H9 (cell line): ENCODE data around the gene XRN2. TPM values are rescaled to one million over a fixed set of nuclear protein-coding genes. Genes with fewer than 3 reads are reported as not detected.

Source experiments
- DNase-seq: peaks from one replicate; pipeline ENCODE4 v3.0.0-alpha.2; 2017
- H2AFZ ChIP-seq: one replicate; pipeline ENCODE4 v1.6.1; 2013; ENCODE audit warnings: mild to moderate bottlenecking, low read length, control low read depth, moderate library complexity
- H2AK5ac ChIP-seq: 2 replicates; pipeline ENCODE4 v1.6.1; 2013; ENCODE audit warnings: low read length, control low read depth, mixed read lengths; ENCODE audit not compliant: insufficient read length
- H2BK120ac ChIP-seq: one replicate; pipeline ENCODE4 v1.6.1; 2013; ENCODE audit warnings: low read depth, mild to moderate bottlenecking, low read length, control low read depth, inconsistent platforms; ENCODE audit not compliant: poor library complexity, severe bottlenecking
- H2BK12ac ChIP-seq: 2 replicates; pipeline ENCODE4 v1.6.1; 2013; ENCODE audit warnings: low read length, control low read depth, mixed read lengths, low read depth; ENCODE audit not compliant: insufficient read length
- H2BK15ac ChIP-seq: 2 replicates; pipeline ENCODE4 v1.6.1; 2013; ENCODE audit warnings: low read depth, low read length, control low read depth
- H2BK20ac ChIP-seq: one replicate; pipeline ENCODE4 v1.6.1; 2013; ENCODE audit warnings: low read depth, mild to moderate bottlenecking, low read length, control low read depth, inconsistent platforms; ENCODE audit not compliant: poor library complexity, severe bottlenecking
- H2BK5ac ChIP-seq: 2 replicates; pipeline ENCODE4 v1.6.1; 2013; ENCODE audit warnings: low read length, control low read depth, mixed read lengths; ENCODE audit not compliant: insufficient read length
- H3K14ac ChIP-seq: 2 replicates; pipeline ENCODE4 v1.6.1; 2013; ENCODE audit warnings: low read length, control low read depth; ENCODE audit not compliant: insufficient read depth
- H3K18ac ChIP-seq: 2 replicates; pipeline ENCODE4 v1.6.1; 2013; ENCODE audit warnings: low read depth, mild to moderate bottlenecking, mixed read lengths, low read length, control low read depth; ENCODE audit not compliant: insufficient read length
- H3K23ac ChIP-seq: 2 replicates; pipeline ENCODE4 v1.6.1; 2013; ENCODE audit warnings: low read length, control low read depth, mixed read lengths, low read depth; ENCODE audit not compliant: insufficient read length
- H3K23me2 ChIP-seq: 2 replicates; pipeline ENCODE4 v1.6.1; 2013; ENCODE audit warnings: low read depth, mild to moderate bottlenecking, mixed read lengths, low read length, control low read depth; ENCODE audit not compliant: insufficient read length, poor library complexity, severe bottlenecking
- H3K27ac ChIP-seq: 2 replicates; pipeline ENCODE4 v1.5.1; 2013; ENCODE audit warnings: low read length, control low read depth, mixed read lengths, low read depth; ENCODE audit not compliant: insufficient read length
- H3K27me3 ChIP-seq: 2 replicates; pipeline ENCODE4 v1.6.1; 2013; ENCODE audit warnings: low read length, control low read depth, inconsistent platforms; ENCODE audit not compliant: insufficient read depth
- H3K4ac ChIP-seq: 2 replicates; pipeline ENCODE4 v1.6.1; 2013; ENCODE audit warnings: low read depth, mild to moderate bottlenecking, control low read depth, inconsistent platforms, low read length, moderate library complexity
- H3K4me1 ChIP-seq: 2 replicates; pipeline ENCODE4 v1.6.1; 2013; ENCODE audit warnings: low read length, control low read depth, inconsistent platforms; ENCODE audit not compliant: insufficient read depth
- H3K4me2 ChIP-seq: 2 replicates; pipeline ENCODE4 v1.6.1; 2013; ENCODE audit warnings: low read length, control low read depth, mixed read lengths; ENCODE audit not compliant: insufficient read length, insufficient read depth
- H3K56ac ChIP-seq: 2 replicates; pipeline ENCODE4 v1.6.1; 2013; ENCODE audit warnings: low read depth, mild to moderate bottlenecking, mixed read lengths, low read length, control low read depth; ENCODE audit not compliant: insufficient read length
- H3K79me1 ChIP-seq: 2 replicates; pipeline ENCODE4 v1.6.1; 2013; ENCODE audit warnings: low read depth, mild to moderate bottlenecking, moderate library complexity, low read length, control low read depth, inconsistent platforms; ENCODE audit not compliant: insufficient read depth, poor library complexity, severe bottlenecking
- H3K79me2 ChIP-seq: 2 replicates; pipeline ENCODE4 v1.6.1; 2013; ENCODE audit warnings: low read length, control low read depth, inconsistent platforms; ENCODE audit not compliant: insufficient read depth
- H3K9ac ChIP-seq: 2 replicates; pipeline ENCODE4 v1.6.1; 2013; ENCODE audit warnings: low read length, control low read depth, mixed read lengths; ENCODE audit not compliant: insufficient read length; ENCODE audit errors: extremely low read depth
- H3K9me3 ChIP-seq: one replicate; pipeline ENCODE4 v1.6.1; 2013; ENCODE audit warnings: low read depth, low read length, inconsistent platforms; ENCODE audit not compliant: control insufficient read depth
- H3T11ph ChIP-seq: one replicate; pipeline ENCODE4 v1.6.1; 2013; ENCODE audit warnings: mild to moderate bottlenecking, low read length, control low read depth, inconsistent platforms
- H4K20me1 ChIP-seq: one replicate; pipeline ENCODE4 v1.6.1; 2013; ENCODE audit not compliant: control insufficient read depth, insufficient read length, insufficient read depth
- H4K5ac ChIP-seq: 2 replicates; pipeline ENCODE4 v1.6.1; 2013; ENCODE audit warnings: low read depth, mild to moderate bottlenecking, mixed read lengths, low read length, control low read depth; ENCODE audit not compliant: insufficient read length
- H4K8ac ChIP-seq: replicated peaks from 2 replicates; pipeline ENCODE4 v1.6.1; 2013; ENCODE audit warnings: low read length, control low read depth, mixed read lengths, low read depth; ENCODE audit not compliant: insufficient read length
- H4K91ac ChIP-seq: 2 replicates; pipeline ENCODE4 v1.6.1; 2013; ENCODE audit warnings: low read depth, mild to moderate bottlenecking, moderate library complexity, mixed read lengths, low read length, control low read depth; ENCODE audit not compliant: insufficient read length
- H3K27ac Mint-ChIP-seq, 3 experiments: 2 replicates in 2 of 3; 3 replicates in 1 of 3; pipeline ENCODE4 v1.8.0; 2020 to 2021; ENCODE audit warnings: mixed read lengths in 3 of 3, mild to moderate bottlenecking in 1 of 3, moderate library complexity in 1 of 3
- H3K27me3 Mint-ChIP-seq: 2 replicates; pipeline ENCODE4 v1.8.0; 2021; ENCODE audit warnings: low read depth, mild to moderate bottlenecking, moderate library complexity, mixed read lengths
- H3K36me3 Mint-ChIP-seq, 3 experiments: 2 replicates in 2 of 3; 3 replicates in 1 of 3; pipeline ENCODE4 v1.8.0; 2020 to 2021; ENCODE audit warnings: low read depth in 3 of 3, mixed read lengths in 3 of 3; ENCODE audit not compliant: insufficient read depth in 1 of 3
- H3K4me1 Mint-ChIP-seq, 2 experiments: 2 replicates each; pipeline ENCODE4 v1.8.0; 2020; ENCODE audit warnings: mixed read lengths in 2 of 2
- H3K4me3 Mint-ChIP-seq, 2 experiments: 2 replicates in 1 of 2; 3 replicates in 1 of 2; pipeline ENCODE4 v1.8.0; 2020 to 2021; ENCODE audit warnings: mild to moderate bottlenecking in 2 of 2, mixed read lengths in 2 of 2, moderate library complexity in 1 of 2
- H3K9me3 Mint-ChIP-seq, 2 experiments: 2 replicates in 1 of 2; 3 replicates in 1 of 2; pipeline ENCODE4 v1.8.0; 2020; ENCODE audit warnings: mild to moderate bottlenecking in 2 of 2, mixed read lengths in 2 of 2, moderate library complexity in 1 of 2
- CTCF ChIP-seq: fragments of 200-600 bp; sonication (generic); conservative IDR thresholded peaks from 3 replicates; pipeline ENCODE4 v1.8.0; 2021; ENCODE audit warnings: antibody characterized with exemption, mild to moderate bottlenecking
- WGBS: extraction: QIAGEN DNeasy Blood & Tissue Kit; methylation state at CpG from one replicate; pipeline ENCODE4 v1.1.7; 2013; ENCODE audit warnings: missing lambda C conversion rate, low lambda C conversion rate, mixed read lengths; ENCODE audit not compliant: insufficient read length; ENCODE audit errors: extremely low coverage; 5-methylcytosine and 5-hydroxymethylcytosine counted together
- total RNA-seq: library from RNA; stranded (reverse); gene quantifications from 2 replicates; pipeline ENCODE4 v1.2.1, GENCODE V29; 2021

XRN2 gene
- total RNA-seq, 1 experiment from 2014 or later = 96.7 TPM

GRCh38 chr20:21294755-21295154 lies 8.4 kb upstream of the XRN2 start:
- H3K18ac ChIP-seq = no peak overlapping the region
- H3K4me1 ChIP-seq = no peaks in the 10 kb centered on the region
- H3K9me3 ChIP-seq = no peaks in the 10 kb centered on the region
- Mint-ChIP-seq H3K36me3 (no peaks in the 10 kb centered on the region), H3K4me1 (peaks cover 2 to 6% of the 10 kb centered on the region in 2 experiments; a peak in 2 of 4 replicates), H3K27me3 (no peaks in the 10 kb centered on the region; the same call in 1 of the 2 replicates), H3K4me3 (no peak overlapping the region), H3K27ac (no peak overlapping the region), H3K9me3 (no peaks in the 10 kb centered on the region; a peak in 1 of 5 replicates)
- H2BK5ac ChIP-seq = no peak overlapping the region
- no peaks in the 10 kb centered on the region for H3K27me3 ChIP-seq
- H3T11ph ChIP-seq = no peak overlapping the region
- H4K91ac ChIP-seq = no peak overlapping the region
- H4K20me1 ChIP-seq = no peaks in the 10 kb centered on the region
- no peak overlapping the region for H3K14ac ChIP-seq
- H2BK12ac ChIP-seq = no peak overlapping the region
- no peaks in the 10 kb centered on the region for H3K79me1 ChIP-seq
- DNase-seq = no peak
- TF ChIP-seq CTCF = no peak
- H3K4me2 ChIP-seq = no peak overlapping the region
- H3K4ac ChIP-seq = no peak overlapping the region
- H2BK20ac ChIP-seq = no peak overlapping the region
- H2BK120ac ChIP-seq = no peak overlapping the region
- H3K79me2 ChIP-seq = no peaks in the 10 kb centered on the region
- no peak overlapping the region for H2AFZ ChIP-seq
- no peak overlapping the region for H2AK5ac ChIP-seq
- no peak overlapping the region for H2BK15ac ChIP-seq
- no peaks in the 10 kb centered on the region for H3K23me2 ChIP-seq
- no peak overlapping the region for H4K8ac ChIP-seq
- H3K56ac ChIP-seq = no peak overlapping the region
- no peak overlapping the region for H3K9ac ChIP-seq
- no peak overlapping the region for H3K23ac ChIP-seq
- no peak overlapping the region for H3K27ac ChIP-seq
- no peak overlapping the region for H4K5ac ChIP-seq
- WGBS = no CpG with 5 or more reads among the region's 5 CpGs
